PC-3 (cell line): ENCODE data around the gene SEC14L6.

Experiments
- CTCF ChIP-seq: fragments of 300-600 bp; sonication (generic); conservative IDR thresholded peaks from 2 replicates; pipeline ENCODE4 v1.5.1; 2017; ENCODE audit warnings: antibody characterized with exemption, low read depth, mild to moderate bottlenecking, low read length
- EZH2 ChIP-seq: fragments of 300-600 bp; sonication (generic); IDR thresholded peaks from one replicate; pipeline ENCODE4 v1.6.1; 2017; ENCODE audit warnings: antibody characterized with exemption, mild to moderate bottlenecking, low read length; ENCODE audit not compliant: unreplicated experiment
- EZH2phosphoT487 ChIP-seq: fragments of 300-600 bp; sonication (generic); IDR thresholded peaks from 2 replicates; pipeline ENCODE4 v1.6.1; 2018; ENCODE audit warnings: mild to moderate bottlenecking, antibody characterized with exemption, low read length, borderline replicate concordance

DNA sequence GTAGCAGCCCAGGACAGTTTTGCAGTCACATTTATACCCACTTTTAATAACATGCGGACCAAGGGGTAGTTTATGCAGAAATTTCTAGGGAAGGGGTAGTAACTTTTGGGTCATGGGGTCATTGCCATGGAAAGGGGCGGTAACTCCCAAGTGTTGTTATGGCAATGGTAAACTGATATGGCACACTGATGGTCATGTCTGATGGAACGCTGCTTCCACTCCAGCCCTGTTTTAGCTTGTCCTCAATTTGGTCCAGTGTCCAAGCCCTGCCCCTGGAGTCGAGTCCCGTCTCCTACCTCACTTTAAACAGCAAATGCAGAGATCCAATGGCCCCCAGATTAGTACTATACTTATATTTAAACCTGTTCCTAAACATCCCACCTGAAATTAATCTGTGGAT lies 29.8 kb downstream of the SEC14L6 start:
- no peak for TF ChIP-seq CTCF
- no peak for TF ChIP-seq EZH2phosphoT487
- no peak for TF ChIP-seq EZH2
